BJ (cell line): ENCODE data around the gene KCNJ3. TPM values are rescaled to one million over a fixed set of nuclear protein-coding genes. Genes with fewer than 3 reads are reported as not detected.

Experiments
- CTCF ChIA-PET: fragments of 350-600 bp; formaldehyde crosslinking; extraction: SDS; loops from one replicate; lab custom pipeline; 2021; ENCODE audit warnings: antibody characterized with exemption, inconsistent platforms; lab: Yijun Ruan, JAX
- POLR2A ChIA-PET: fragments of 300-600 bp; sonication (Branson Sonifier 250); formaldehyde crosslinking; extraction: SDS; loops from one replicate; lab custom pipeline; 2021; ENCODE audit warnings: antibody characterized with exemption; lab: Charles Lee
- DNase-seq: peaks from one replicate; pipeline ENCODE4 v3.0.0-alpha.2; 2011; ENCODE audit warnings: low read depth
- H3K27me3 ChIP-seq: 2 replicates; pipeline ENCODE4 v1.6.0; 2011; ENCODE audit warnings: low read length; ENCODE audit not compliant: control insufficient read depth, insufficient read depth
- H3K36me3 ChIP-seq: 2 replicates; pipeline ENCODE4 v1.5.1; 2011; ENCODE audit warnings: low read length; ENCODE audit not compliant: control insufficient read depth, insufficient read depth
- H3K4me3 ChIP-seq: 2 replicates; pipeline ENCODE4 v1.5.1; 2011; ENCODE audit warnings: low read depth, mild to moderate bottlenecking, control low read depth, low read length
- CTCF ChIP-seq: IDR thresholded peaks from 2 replicates; pipeline ENCODE4 v1.5.1; 2011; ENCODE audit warnings: low read depth, mild to moderate bottlenecking, control low read depth, inconsistent platforms, low read length, moderate library complexity; ENCODE audit not compliant: insufficient read depth
- polyA plus RNA-seq: library from polyadenylated mRNA; depleted of rRNA; stranded (reverse); fragments of >200 nt; gene quantifications from 2 replicates; pipeline ENCODE4 v1.2.3, GENCODE V29; 2011

KCNJ3 gene
- polyA plus RNA-seq, 1 experiment, result 3.2 TPM

- Histone ChIP-seq H3K4me3 (no peak overlapping the region), H3K36me3 (no peaks in the 10 kb centered on the region), H3K27me3 (no peaks in the 10 kb centered on the region)
- DNase-seq, result no peak
- TF ChIP-seq CTCF, result no peak
- ChIA-PET POLR2A (no interaction called here), CTCF (no interaction called here)
Measured at GRCh38 chr2:154710078-154710477, 11.6 kb downstream of the KCNJ3 start.

- CTCF ChIA-PET, result interaction anchor here (0.8 kb wide), 1 partner anchor 86 kb away, joined by 3 read pairs; no protein-coding TSS in a partner anchor
- no peak for DNase-seq
- H3K27me3 ChIP-seq, result no peaks in the 10 kb centered on the region
- H3K36me3 ChIP-seq, result no peaks in the 10 kb centered on the region
- POLR2A ChIA-PET, result no interaction called here
- no peak for TF ChIP-seq CTCF
- no peak overlapping the region for H3K4me3 ChIP-seq
Measured at GRCh38 chr2:154710685-154711084, 12.2 kb downstream of the KCNJ3 start.

GRCh38 chr2:154713675-154714074 lies 15.2 kb downstream of the KCNJ3 start:
- CTCF ChIA-PET, result no interaction called here

GRCh38 chr2:154720651-154721050 lies 22.2 kb downstream of the KCNJ3 start:
- H3K4me3 ChIP-seq, result no peak overlapping the region
- DNase-seq, result no peak
- no peaks in the 10 kb centered on the region for H3K27me3 ChIP-seq
- POLR2A ChIA-PET, result no interaction called here
- CTCF ChIA-PET, result no interaction called here
- no peaks in the 10 kb centered on the region for H3K36me3 ChIP-seq
- TF ChIP-seq CTCF, result no peak

More at GRCh38 chr2:154713675-154714074, 15.2 kb downstream of the KCNJ3 start:
- H3K27me3 ChIP-seq, result no peaks in the 10 kb centered on the region
- H3K4me3 ChIP-seq, result no peak overlapping the region
- no peaks in the 10 kb centered on the region for H3K36me3 ChIP-seq
- DNase-seq, result no peak
- POLR2A ChIA-PET, result no interaction called here
- no peak for TF ChIP-seq CTCF

GRCh38 chr2:154724194-154724797 lies 25.8 kb downstream of the KCNJ3 start:
- no peak overlapping the region for H3K4me3 ChIP-seq
- CTCF ChIA-PET, result no interaction called here
- no peaks in the 10 kb centered on the region for H3K27me3 ChIP-seq
- POLR2A ChIA-PET, result no interaction called here
- TF ChIP-seq CTCF, result no peak
- no peak for DNase-seq
- no peaks in the 10 kb centered on the region for H3K36me3 ChIP-seq
